G401 (cell line): ENCODE measurements around the gene IGSF9. TPM values are rescaled to one million over a fixed set of nuclear protein-coding genes. Genes with fewer than 3 reads are reported as not detected.

Experiments
- DNase-seq: peaks from one replicate; pipeline ENCODE4 v3.0.0-alpha.2; 2015; ENCODE audit warnings: low spot score
- in situ Hi-C: cut with HindIII; loops from 2 replicates; pipeline ENCODE4 v1.10.0; 2016; ENCODE audit warnings: low sequenced_read_pairs, mixed read lengths
- total RNA-seq: library from RNA; depleted of rRNA; stranded (reverse); fragments of >200 nt; shearing (Covaris generic); gene quantifications from 2 replicates; pipeline ENCODE4 v1.2.3, GENCODE V29; 2014

The IGSF9 gene
- total RNA-seq, 1 experiment from 2014 or later: not detected

- DNase-seq: no peak
- in situ Hi-C loops: no loop called here
Measured at GRCh38 chr1:159949981-159950381, 4.6 kb upstream of the IGSF9 start.

- no peak for DNase-seq
- in situ Hi-C loops: no loop called here
Measured at GRCh38 chr1:159949123-159949522, 3.7 kb upstream of the IGSF9 start.

GRCh38 chr1:159947942-159948341 is 2.5 kb upstream of the IGSF9 start:
- in situ Hi-C loops: no loop called here
- no peak for DNase-seq

GRCh38 chr1:159946242-159947187 is 1.1 kb upstream of the IGSF9 start:
- DNase-seq: peak; percentile 14
- in situ Hi-C loops: no loop called here

- DNase-seq: no peak
- in situ Hi-C loops: no loop called here
Measured at GRCh38 chr1:159944623-159945455, 574 bp downstream of the IGSF9 start.

- DNase-seq: no peak
- in situ Hi-C loops: no loop called here
Measured at GRCh38 chr1:159943908-159944622, 1.3 kb downstream of the IGSF9 start.

GRCh38 chr1:159943278-159943640 is 2.2 kb downstream of the IGSF9 start:
- in situ Hi-C loops: no loop called here
- DNase-seq: no peak

- DNase-seq: no peak
- in situ Hi-C loops: no loop called here
Measured at GRCh38 chr1:159942632-159943277, 2.7 kb downstream of the IGSF9 start.

GRCh38 chr1:159941591-159942560 is 3.5 kb downstream of the IGSF9 start:
- in situ Hi-C loops: no loop called here
- no peak for DNase-seq

- in situ Hi-C loops: no loop called here
- DNase-seq: no peak
Measured at GRCh38 chr1:159941141-159941540, 4.3 kb downstream of the IGSF9 start.

- peak; percentile 53 for DNase-seq
- in situ Hi-C loops: no loop called here
Measured at GRCh38 chr1:159940006-159940620, 5.3 kb downstream of the IGSF9 start.

GRCh38 chr1:159939678-159940002 is 5.8 kb downstream of the IGSF9 start:
- in situ Hi-C loops: no loop called here
- DNase-seq: no peak

GRCh38 chr1:159938905-159939677 is 6.3 kb downstream of the IGSF9 start:
- in situ Hi-C loops: no loop called here
- DNase-seq: no peak

- DNase-seq: no peak
- in situ Hi-C loops: no loop called here
Measured at GRCh38 chr1:159938211-159938852, 7.1 kb downstream of the IGSF9 start.

- in situ Hi-C loops: no loop called here
- no peak for DNase-seq
Measured at GRCh38 chr1:159937054-159937750, 8.2 kb downstream of the IGSF9 start.

- in situ Hi-C loops: no loop called here
- DNase-seq: peak; percentile 38
Measured at GRCh38 chr1:159936273-159936904, 9.0 kb downstream of the IGSF9 start.
